OCI-LY3 (cell line): ENCODE measurements around the gene GPHN.

Experiments used
- H2AFZ ChIP-seq: fragments of 200-600, 300-600 bp; shearing (Covaris generic); 2 replicates; pipeline ENCODE4 v1.6.0; 2014; ENCODE audit warnings: antibody characterized with exemption, low read depth, low read length
- H3K27ac ChIP-seq: fragments of 200-600, 300-600 bp; sonication (generic); 2 replicates; pipeline ENCODE4 v1.5.1; 2014; ENCODE audit warnings: mild to moderate bottlenecking, low read length, moderate library complexity, mixed read lengths
- H3K27me3 ChIP-seq: fragments of 200-600, 300-600 bp; sonication (generic); 2 replicates; pipeline ENCODE4 v1.6.1; 2014; ENCODE audit warnings: low read depth, low read length, mixed read lengths
- H3K36me3 ChIP-seq: fragments of 200-600, 300-600 bp; sonication (generic); replicated peaks from 2 replicates; pipeline ENCODE3; 2014; ENCODE audit warnings: low read depth, low read length, mixed read lengths
- H3K4me1 ChIP-seq: fragments of 300-600, 200-600 bp; sonication (generic); 2 replicates; pipeline ENCODE4 v1.6.1; 2014; ENCODE audit warnings: low read length, mixed read lengths
- H3K4me2 ChIP-seq: fragments of 200-600, 300-600 bp; sonication (generic); 2 replicates; pipeline ENCODE4 v1.6.1; 2014; ENCODE audit warnings: low read length, mixed read lengths
- H3K4me3 ChIP-seq: fragments of 300-600, 200-600 bp; sonication (generic); 2 replicates; pipeline ENCODE4 v1.5.1; 2014; ENCODE audit warnings: antibody characterized with exemption, mild to moderate bottlenecking, low read length, moderate library complexity
- H3K79me2 ChIP-seq: fragments of 300-600, 200-600 bp; shearing (Covaris generic); 2 replicates; pipeline ENCODE4 v1.6.1; 2014; ENCODE audit warnings: mild to moderate bottlenecking, low read length, mixed read lengths
- H3K9ac ChIP-seq: fragments of 300-600, 200-600 bp; shearing (Covaris generic); 2 replicates; pipeline ENCODE4 v1.6.0; 2014; ENCODE audit warnings: mild to moderate bottlenecking, low read length, moderate library complexity
- H3K9me3 ChIP-seq: fragments of 200-600, 300-600 bp; shearing (Covaris generic); 2 replicates; pipeline ENCODE4 v1.6.1; 2014; ENCODE audit warnings: low read length, mixed read lengths; ENCODE audit not compliant: insufficient read depth
- H4K20me1 ChIP-seq: fragments of 200-600, 300-600 bp; sonication (generic); 2 replicates; pipeline ENCODE4 v1.6.1; 2016; ENCODE audit warnings: low read length, mixed read lengths; ENCODE audit not compliant: insufficient read depth
- CTCF ChIP-seq: fragments of 200-600, 300-600 bp; sonication (generic); IDR thresholded peaks from 2 replicates; pipeline ENCODE4 v1.5.1; 2014; ENCODE audit warnings: antibody characterized with exemption, low read length, low read depth
- EZH2phosphoT487 ChIP-seq: fragments of 200-600 bp; shearing (Covaris generic); IDR thresholded peaks from 2 replicates; pipeline ENCODE4 v1.6.1; 2018; ENCODE audit warnings: antibody characterized with exemption, mixed run types, low read depth

The GPHN gene

DNA sequence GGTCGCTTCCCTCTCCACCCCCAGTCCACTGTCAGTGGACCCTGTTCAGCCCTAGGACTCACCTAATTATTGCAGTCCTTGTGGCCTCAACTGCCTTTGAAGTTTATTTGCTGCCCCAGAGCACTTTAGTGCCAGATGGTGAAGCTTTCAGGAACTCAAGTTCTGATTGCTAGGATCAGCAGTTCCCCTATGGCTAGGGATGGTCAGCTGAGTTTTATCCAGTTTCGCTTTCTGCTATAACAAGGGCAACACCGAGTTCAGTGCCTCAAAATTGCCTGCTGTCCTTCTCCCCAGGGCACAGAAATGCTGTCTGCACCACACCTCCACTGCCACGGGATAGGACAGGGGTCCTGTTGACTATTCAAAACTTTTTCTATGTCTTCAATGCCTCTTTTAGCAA, 295.0 kb downstream of the GPHN start:
- H3K4me1 ChIP-seq: no peaks in the 10 kb centered on the region
- no peak overlapping the region for H3K9ac ChIP-seq
- no peaks in the 10 kb centered on the region for H3K79me2 ChIP-seq
- no peaks in the 10 kb centered on the region for H3K27me3 ChIP-seq
- TF ChIP-seq EZH2phosphoT487 (no peak), CTCF (no peak)
- no peaks in the 10 kb centered on the region for H4K20me1 ChIP-seq
- no peaks in the 10 kb centered on the region for H3K36me3 ChIP-seq
- H3K9me3 ChIP-seq: no peaks in the 10 kb centered on the region
- H2AFZ ChIP-seq: no peak overlapping the region
- no peak overlapping the region for H3K4me3 ChIP-seq
- no peak overlapping the region for H3K27ac ChIP-seq
- H3K4me2 ChIP-seq: no peak overlapping the region

DNA sequence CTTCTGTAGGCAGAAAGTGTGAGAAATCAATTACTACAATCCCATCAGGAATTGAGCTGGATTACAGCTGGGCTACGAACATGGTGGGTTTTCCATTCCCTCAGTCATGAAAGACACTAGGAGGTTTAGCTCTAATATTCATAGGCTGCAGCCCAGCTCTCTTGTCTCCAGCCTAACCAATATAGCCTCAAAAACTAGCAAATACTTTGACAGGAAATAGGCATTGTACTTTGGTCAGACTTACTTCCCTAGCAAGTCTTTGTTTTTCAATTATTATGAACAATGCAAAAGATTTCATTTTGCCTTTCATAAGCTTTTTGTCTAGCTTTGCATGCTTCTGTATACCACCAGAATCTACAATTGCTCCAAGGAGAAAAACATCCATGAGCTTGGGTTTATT, 296.2 kb downstream of the GPHN start:
- Histone ChIP-seq H3K4me2 (no peak overlapping the region), H2AFZ (no peak overlapping the region), H3K9me3 (no peaks in the 10 kb centered on the region), H4K20me1 (no peaks in the 10 kb centered on the region), H3K36me3 (no peaks in the 10 kb centered on the region), H3K27me3 (no peaks in the 10 kb centered on the region), H3K4me3 (no peak overlapping the region), H3K79me2 (no peaks in the 10 kb centered on the region), H3K9ac (no peak overlapping the region), H3K27ac (no peak overlapping the region), H3K4me1 (no peaks in the 10 kb centered on the region)
- TF ChIP-seq EZH2phosphoT487 (no peak), CTCF (no peak)

DNA sequence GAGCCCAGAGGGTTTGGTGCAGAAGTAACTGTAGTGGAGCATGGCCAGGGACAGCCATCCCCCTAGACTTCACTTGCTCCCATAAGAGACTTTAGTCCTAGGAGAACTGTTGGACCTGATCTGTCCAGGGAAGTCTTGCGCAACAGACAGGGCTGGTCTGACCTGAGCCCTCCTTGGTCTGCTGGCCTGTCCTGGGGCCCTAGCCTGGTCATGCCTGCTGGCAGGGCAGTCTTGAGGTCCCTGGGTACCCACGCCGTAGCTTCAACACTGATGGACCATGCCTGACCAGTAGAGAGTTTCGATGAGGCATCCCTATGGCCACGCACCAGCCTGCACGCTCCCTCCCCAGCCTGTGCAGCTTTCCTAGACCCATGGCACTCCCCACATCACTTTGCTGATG, 305.7 kb downstream of the GPHN start:
- Histone ChIP-seq H3K9ac (no peak overlapping the region), H3K9me3 (no peaks in the 10 kb centered on the region; the same call in none of the 2 replicates), H3K4me1 (no peaks in the 10 kb centered on the region; the same call in 1 of the 2 replicates), H3K4me3 (no peak overlapping the region), H3K79me2 (no peaks in the 10 kb centered on the region), H3K27ac (no peak overlapping the region), H2AFZ (no peak overlapping the region), H3K4me2 (no peak overlapping the region), H3K27me3 (no peaks in the 10 kb centered on the region), H4K20me1 (no peaks in the 10 kb centered on the region), H3K36me3 (peaks cover 22% of the 10 kb centered on the region)
- TF ChIP-seq CTCF: no peak
- TF ChIP-seq EZH2phosphoT487: no peak

- Histone ChIP-seq H4K20me1 (no peaks in the 10 kb centered on the region), H3K79me2 (no peaks in the 10 kb centered on the region), H3K4me3 (no peak overlapping the region), H3K4me1 (no peaks in the 10 kb centered on the region; the same call in 1 of the 2 replicates), H3K27ac (no peak overlapping the region), H2AFZ (no peak overlapping the region), H3K4me2 (no peak overlapping the region), H3K9me3 (no peaks in the 10 kb centered on the region; the same call in none of the 2 replicates), H3K9ac (no peak overlapping the region), H3K36me3 (peaks cover 22% of the 10 kb centered on the region), H3K27me3 (no peaks in the 10 kb centered on the region)
- no peak for TF ChIP-seq EZH2phosphoT487
- TF ChIP-seq CTCF: no peak
Measured at GRCh38 chr14:66815687-66816086, 307.7 kb downstream of the GPHN start.
